IPS-15b (cell line): ENCODE measurements around the gene UNC5C.

Experiments used
- H3K27me3 ChIP-seq: one replicate; pipeline ENCODE4 v1.6.1; 2013; ENCODE audit warnings: low read length; ENCODE audit not compliant: control insufficient read depth, insufficient read depth
- H3K36me3 ChIP-seq: one replicate; pipeline ENCODE4 v1.6.1; 2013; ENCODE audit warnings: low read length; ENCODE audit not compliant: control insufficient read depth, insufficient read depth
- H3K4me1 ChIP-seq: one replicate; pipeline ENCODE4 v1.6.1; 2013; ENCODE audit warnings: mild to moderate bottlenecking, low read length; ENCODE audit not compliant: control insufficient read depth, insufficient read depth
- H3K4me3 ChIP-seq: one replicate; pipeline ENCODE4 v1.5.1; 2013; ENCODE audit warnings: low read depth, low read length
- H3K9ac ChIP-seq: one replicate; pipeline ENCODE4 v1.6.1; 2013; ENCODE audit warnings: low read depth, mild to moderate bottlenecking, low read length
- H3K9me3 ChIP-seq: one replicate; pipeline ENCODE4 v1.6.1; 2013; ENCODE audit warnings: mild to moderate bottlenecking, low read length; ENCODE audit not compliant: control insufficient read depth, insufficient read depth

The UNC5C gene

DNA sequence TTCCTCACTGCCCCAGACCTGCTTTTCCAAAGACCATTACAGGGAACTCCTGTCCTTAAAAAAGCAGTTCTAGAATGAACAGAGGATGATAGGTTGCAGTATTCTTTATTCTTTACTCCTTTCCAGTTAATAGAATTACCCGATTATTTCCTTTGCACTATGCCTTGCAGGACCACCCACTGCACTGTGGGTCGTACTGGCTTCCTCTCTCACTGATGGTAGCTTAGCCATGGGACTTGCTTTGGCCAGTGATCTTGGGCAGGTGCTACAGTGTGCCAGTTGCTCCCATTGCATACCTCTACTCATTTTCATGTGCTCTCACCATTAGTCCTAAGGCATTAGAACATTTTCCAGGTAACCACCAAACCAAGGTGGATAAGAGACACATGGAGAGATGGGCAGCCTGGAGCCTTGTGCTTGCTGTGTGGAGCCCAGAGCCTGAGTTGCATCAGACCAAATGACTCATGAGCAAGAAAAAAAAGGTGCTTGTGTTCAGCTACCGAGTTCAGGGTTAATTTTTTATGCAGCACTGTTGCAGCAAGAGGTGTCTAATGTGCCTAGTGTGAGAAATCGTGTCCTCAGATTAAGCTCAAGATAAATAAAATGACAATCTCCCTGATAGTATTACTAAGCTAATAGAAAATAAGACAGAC is 7.6 kb upstream of the UNC5C start:
- Histone ChIP-seq H3K9me3 (no peaks in the 10 kb centered on the region), H3K4me3 (no peak overlapping the region), H3K9ac (no peak overlapping the region), H3K36me3 (no peaks in the 10 kb centered on the region), H3K27me3 (peaks cover 6% of the 10 kb centered on the region), H3K4me1 (no peaks in the 10 kb centered on the region)

DNA sequence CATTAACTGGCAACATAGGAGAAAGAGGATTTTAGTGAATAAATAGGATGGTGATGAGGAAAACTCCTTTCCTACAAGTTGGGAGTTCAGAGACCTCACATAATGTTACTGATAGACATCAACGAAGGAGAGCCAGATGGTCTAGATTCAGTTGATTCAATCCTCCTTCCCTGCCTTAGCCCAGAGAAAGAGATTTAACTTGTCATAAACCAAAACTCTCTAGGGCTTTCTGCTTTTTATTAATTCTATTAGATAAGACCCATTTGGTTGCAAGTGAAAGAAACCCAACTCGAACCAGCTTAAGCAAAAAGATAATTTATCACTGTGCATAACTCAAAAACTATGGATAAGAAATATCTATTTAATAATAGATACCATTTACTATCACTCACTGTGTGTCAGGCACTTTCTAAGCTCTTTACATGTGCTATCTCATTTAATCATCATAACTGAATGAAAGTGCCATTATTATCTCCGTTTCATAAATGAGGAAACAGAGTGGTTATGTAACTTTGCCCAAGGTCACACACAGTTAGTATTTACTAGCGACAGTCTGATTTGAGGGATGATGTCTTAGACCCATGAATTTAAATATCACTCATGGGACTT is 4.3 kb upstream of the UNC5C start:
- H3K9me3 ChIP-seq = no peaks in the 10 kb centered on the region
- peaks cover 2% of the 10 kb centered on the region for H3K4me1 ChIP-seq
- no peaks in the 10 kb centered on the region for H3K36me3 ChIP-seq
- H3K4me3 ChIP-seq = no peak overlapping the region
- peaks cover 35% of the 10 kb centered on the region for H3K27me3 ChIP-seq
- H3K9ac ChIP-seq = no peak overlapping the region

DNA sequence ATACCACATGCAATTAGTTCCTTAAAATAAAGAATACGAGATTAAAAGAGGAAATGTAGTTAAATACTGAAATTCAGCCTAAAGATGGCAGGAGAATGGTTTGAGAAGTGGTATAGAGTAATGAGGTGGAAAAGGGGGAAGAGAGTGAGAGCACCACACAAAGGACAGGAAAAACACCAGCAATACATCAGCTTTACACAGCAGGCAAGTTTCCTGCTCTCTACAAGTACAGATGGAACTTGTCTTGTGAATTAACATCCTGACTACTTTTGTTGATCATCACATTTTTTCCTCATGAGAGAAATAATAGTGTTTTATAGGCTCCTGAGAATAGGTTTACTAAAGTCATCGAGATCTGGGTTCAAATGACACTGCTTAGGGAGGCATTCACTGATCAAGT is 2.9 kb upstream of the UNC5C start:
- H3K4me1 ChIP-seq = peaks cover 2% of the 10 kb centered on the region
- peaks cover 49% of the 10 kb centered on the region for H3K27me3 ChIP-seq
- no peaks in the 10 kb centered on the region for H3K9me3 ChIP-seq
- H3K36me3 ChIP-seq = no peaks in the 10 kb centered on the region
- no peak overlapping the region for H3K9ac ChIP-seq
- no peak overlapping the region for H3K4me3 ChIP-seq

DNA sequence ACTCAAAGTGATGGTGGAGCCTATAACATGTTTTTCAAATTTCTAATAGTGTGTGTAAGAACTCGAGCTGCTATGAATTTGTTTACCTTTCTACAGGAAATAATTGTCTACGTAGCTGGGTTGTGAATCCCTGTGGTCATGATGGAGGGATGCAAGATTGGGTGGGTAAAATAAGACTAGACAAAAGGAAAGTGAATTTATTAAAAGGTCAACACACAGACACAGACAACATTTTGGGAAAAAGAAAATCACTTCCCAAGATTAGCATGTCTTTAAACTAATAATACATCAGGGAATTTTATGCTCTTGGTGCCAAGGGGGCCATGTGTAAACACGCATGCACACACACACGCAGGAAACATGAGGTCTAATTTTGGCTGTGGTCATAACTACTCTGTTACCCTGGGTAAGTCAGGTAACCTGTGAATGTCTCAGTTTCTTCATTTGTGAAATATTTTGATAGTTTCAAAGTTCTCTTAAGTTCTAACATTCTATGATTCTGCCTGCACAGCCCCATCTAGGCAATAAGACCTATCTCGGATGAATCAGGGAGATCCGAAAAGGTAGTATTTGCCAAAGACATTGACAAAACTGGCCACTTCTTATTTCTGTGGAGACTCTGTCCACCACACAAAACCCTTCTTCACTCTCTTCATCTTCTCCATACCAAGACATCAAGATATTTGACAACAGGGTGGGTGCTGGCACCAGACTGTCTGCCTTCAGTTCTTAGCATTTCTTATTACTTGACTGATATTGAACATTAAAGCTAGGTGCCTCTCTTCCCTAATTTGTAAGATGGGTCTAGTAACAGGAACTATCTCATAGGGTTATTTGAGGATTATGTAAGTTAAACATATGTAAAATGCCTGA is 1.6 kb upstream of the UNC5C start:
- Histone ChIP-seq H3K27me3 (peaks cover 62% of the 10 kb centered on the region), H3K4me1 (peaks cover 2% of the 10 kb centered on the region), H3K9ac (no peak overlapping the region), H3K36me3 (no peaks in the 10 kb centered on the region), H3K4me3 (peak overlapping the region; percentile 74), H3K9me3 (no peaks in the 10 kb centered on the region)

DNA sequence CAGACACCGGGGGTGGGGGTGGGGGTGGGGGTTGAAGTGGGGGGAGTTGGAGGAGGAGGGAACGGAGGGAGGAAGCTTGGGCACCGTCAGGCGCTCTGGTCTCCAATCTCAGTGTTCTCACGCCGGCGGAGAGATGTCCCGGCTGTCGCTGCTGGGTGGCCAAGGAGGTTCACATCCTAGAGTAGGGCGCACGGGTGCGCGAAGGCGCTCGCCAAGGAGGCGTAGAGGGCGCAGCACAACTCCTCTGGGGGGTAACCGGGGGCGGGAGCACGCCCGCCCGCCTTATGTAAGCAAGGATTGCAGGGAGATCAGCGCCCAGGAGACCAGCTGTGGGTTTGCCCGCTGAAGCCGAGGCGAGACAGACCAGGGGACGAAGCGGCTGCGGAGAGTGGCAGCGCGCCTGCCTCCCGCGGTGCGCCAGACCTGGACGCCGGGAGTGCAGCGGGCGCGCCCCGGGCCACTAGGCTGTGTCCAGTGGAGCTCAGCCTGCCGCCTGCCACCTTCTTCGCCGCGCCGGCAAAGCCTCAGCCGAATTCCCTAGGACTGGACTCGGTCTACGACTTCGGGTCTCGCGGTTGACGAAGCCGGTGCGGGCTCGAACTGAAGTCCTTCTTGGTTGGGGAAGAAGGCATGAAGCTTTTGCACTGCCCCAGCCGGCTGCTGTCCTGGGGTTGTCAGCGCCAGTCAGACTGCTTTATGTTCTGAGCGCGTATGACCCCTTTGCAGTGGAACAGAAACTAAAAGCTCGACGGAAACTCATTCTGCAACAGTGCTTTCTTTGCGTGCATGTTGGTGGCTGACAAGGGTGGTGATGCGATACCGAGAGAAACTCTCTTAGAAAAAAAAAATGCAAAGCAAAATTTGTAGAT is 707 bp upstream of the UNC5C start:
- peak overlapping the region; percentile 74 for H3K4me3 ChIP-seq
- H3K9me3 ChIP-seq = no peaks in the 10 kb centered on the region
- H3K36me3 ChIP-seq = no peaks in the 10 kb centered on the region
- H3K9ac ChIP-seq = no peak overlapping the region
- peaks cover 2% of the 10 kb centered on the region for H3K4me1 ChIP-seq
- peaks cover 69% of the 10 kb centered on the region for H3K27me3 ChIP-seq

DNA sequence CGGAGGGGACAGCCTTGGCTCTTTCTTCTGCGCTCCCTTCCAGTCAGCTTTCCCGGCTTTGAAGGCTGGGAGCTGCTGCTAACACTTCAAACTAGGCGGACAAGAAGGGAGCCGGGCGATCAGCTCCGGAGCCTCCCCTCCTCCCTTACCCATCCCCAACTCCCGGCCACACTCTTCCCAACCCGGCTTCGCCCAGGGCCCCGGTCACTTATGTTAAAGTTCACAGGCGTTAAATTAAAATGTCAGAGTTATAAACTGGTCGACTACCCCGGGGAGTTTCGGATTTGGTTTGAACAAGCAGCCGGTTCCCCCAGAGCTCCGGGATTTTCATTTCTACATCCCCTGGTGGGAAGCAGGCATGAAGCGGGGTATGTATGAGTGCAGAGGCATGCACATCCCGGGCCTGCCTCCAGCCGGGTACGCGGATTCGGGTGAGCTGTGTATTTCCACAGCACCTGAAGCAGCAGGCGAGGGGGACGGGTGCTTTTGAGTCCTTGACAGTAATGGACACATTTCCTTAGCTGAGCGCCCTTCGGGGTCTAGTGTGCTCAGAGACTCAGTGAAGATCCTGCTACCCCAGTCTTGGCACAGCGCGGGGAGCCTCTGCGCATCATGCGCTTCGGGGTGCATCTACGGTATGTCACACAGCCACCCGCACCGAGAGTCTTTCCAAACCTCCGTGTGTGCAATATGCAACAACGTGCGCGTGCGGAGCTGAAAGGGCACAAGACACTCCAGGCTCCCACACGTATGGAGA is 880 bp downstream of the UNC5C start:
- Histone ChIP-seq H3K27me3 (peaks cover 74% of the 10 kb centered on the region), H3K36me3 (no peaks in the 10 kb centered on the region), H3K4me1 (peaks cover 2% of the 10 kb centered on the region), H3K9ac (no peak overlapping the region), H3K9me3 (no peaks in the 10 kb centered on the region), H3K4me3 (peak overlapping the region; percentile 74)

DNA sequence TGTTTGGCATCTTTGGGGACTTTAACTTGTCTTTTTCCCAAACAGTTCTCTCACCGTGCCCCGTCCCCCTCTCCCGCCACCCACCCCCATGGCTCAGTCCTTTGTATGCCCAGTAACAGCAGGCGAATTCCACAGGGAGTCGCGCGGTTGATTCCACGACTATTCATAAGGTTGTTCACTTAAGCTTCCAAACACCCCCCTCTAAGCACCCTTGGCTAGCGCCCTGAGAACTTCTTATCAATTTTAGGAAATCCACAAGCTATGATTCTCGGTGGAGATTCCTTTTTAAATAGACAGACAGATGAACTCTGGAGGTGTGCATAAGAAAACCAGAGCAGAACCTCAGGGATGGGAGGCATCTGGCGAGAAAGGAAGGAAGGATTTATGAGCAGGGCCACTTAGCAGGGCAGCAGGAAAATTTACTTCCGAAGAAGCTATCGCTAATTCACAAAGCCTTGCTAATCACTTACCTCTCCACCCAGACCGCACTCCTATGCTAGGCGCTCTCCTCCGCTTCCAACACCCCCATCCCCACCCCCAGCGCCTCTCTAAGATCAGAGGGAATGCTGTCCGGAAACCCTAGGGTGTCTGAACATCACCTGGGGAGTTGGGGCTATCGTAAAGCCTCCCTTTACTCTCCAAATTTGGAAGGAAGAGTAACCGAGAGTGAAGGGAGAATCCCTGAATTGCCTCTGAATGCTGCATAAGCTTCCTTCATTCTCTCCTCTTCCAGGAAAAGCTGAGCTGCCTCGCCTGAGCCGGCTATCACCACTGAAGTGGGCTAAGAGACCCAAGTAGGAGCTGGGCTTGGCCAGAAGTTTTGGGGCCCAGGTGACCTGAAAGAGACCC is 1.7 kb downstream of the UNC5C start:
- H3K4me3 ChIP-seq = peak overlapping the region; percentile 74
- no peak overlapping the region for H3K9ac ChIP-seq
- H3K4me1 ChIP-seq = peaks cover 2% of the 10 kb centered on the region
- H3K27me3 ChIP-seq = peaks cover 74% of the 10 kb centered on the region
- H3K9me3 ChIP-seq = no peaks in the 10 kb centered on the region
- H3K36me3 ChIP-seq = no peaks in the 10 kb centered on the region

DNA sequence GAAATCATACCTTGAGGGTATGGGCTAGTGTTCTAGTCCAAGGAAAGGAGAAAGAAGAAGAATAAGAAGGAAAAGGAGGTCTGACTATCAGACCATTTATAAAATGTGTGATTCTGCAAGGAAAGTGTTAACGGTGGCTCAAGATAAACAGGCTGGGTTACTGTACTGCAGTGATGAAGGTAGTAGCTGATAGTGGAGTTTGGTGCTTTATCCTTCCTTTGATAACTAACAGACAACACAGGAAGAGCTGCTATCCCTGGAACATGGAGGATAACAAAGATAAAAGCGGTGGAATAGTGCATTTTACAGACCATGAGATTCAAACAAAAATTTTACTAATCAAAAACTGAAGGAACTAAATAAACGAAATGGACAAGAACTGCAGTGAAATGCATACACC is 2.6 kb downstream of the UNC5C start:
- Histone ChIP-seq H3K27me3 (peaks cover 67% of the 10 kb centered on the region), H3K4me1 (peaks cover 2% of the 10 kb centered on the region), H3K9ac (no peak overlapping the region), H3K36me3 (no peaks in the 10 kb centered on the region), H3K4me3 (no peak overlapping the region), H3K9me3 (no peaks in the 10 kb centered on the region)

DNA sequence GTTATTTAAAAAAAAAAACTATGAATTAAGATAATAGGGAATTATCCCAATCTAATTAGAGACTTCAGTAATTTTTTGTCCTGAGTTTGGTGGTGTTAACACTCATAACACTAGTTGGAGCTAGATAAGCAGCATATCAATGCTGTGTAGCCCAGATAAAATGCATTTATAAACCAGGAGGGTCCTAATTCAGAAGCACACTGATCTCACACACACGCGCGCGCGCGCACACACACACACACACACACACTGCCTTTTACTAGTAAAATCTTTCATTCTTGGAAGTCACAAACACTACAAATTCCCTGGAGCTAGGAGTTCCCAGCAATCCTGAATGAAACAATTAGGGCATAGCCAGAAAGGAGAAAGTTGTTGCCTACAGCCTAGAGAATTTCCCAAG is 3.2 kb downstream of the UNC5C start:
- Histone ChIP-seq H3K27me3 (peaks cover 60% of the 10 kb centered on the region), H3K4me3 (no peak overlapping the region)

More for the DNA sequence above, 3.2 kb downstream of the UNC5C start:
- peaks cover 2% of the 10 kb centered on the region for H3K4me1 ChIP-seq
- no peak overlapping the region for H3K9ac ChIP-seq
- H3K9me3 ChIP-seq = no peaks in the 10 kb centered on the region
- no peaks in the 10 kb centered on the region for H3K36me3 ChIP-seq
